HS-27A (cell line): ENCODE results near the gene DNMBP.
"Not testable (repeated sequence)": the region's sequence is repeated elsewhere in the genome, so short reads cannot be mapped to it uniquely, and the experiment has no call there.

ENCODE experiments used
- DNase-seq: peaks from one replicate; pipeline ENCODE4 v3.0.0-alpha.2; 2012; ENCODE audit warnings: low read depth, missing footprints

The DNMBP gene

DNA sequence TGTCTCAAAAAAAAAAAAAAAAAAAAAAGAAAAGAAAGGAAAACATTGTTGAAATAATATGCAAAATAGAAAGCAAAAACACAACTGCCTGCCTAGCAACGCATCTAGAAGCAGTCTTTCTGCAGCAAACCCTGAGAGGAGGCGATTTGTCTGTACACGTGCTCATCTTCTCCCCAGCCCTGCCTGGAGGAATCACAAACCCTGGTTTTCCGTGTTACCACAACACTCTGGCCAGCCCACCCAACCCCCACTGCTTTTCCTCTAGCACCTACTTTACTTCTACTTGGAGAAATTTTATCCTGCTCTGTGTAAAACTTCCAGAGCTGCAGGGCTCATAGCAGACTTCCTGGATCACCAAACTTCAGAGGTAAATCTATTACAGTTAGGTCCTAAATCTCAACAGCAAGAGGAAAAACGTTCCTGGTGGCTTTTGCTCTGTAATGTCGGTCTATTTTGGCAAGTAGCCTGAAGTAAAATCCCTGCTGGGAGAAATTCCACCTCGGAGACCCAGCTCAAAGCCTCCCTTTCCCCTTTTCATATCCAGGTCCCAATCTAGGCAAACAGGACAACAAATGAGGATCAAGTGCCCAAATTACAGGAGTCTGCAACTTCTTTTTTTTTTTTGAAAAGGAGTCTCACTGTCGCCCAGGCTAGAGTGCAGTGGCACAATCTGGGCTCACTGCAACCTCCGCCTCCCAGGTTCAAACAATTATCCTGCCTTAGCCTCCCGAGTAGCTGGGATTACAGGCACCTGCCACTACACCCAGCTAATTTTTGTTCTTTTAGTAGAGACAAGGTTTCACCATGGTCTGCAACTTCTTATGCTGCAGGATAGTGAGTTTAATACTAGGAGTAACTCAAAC is 91.6 kb downstream of the DNMBP start:
- no peak for DNase-seq

DNA sequence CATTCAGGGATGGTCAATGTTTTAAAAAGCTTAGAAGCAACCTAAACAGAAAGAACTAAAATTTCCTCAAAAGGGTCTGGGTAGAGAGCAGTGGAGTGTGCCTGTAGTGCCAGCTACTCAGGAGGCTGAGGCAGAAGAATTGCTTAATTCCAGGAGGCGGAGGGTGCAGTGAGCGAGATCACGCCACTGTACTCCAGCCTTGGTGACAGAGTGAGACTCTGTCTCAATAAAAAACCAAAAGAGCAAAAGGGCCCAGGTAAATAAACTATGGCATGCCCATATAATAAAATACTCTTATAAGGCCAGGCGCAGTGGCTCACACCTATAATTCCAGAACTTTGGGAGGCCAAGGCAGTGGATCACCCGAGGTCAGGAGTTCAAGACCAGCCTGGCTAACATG is 93.0 kb downstream of the DNMBP start:
- DNase-seq: no peak

DNA sequence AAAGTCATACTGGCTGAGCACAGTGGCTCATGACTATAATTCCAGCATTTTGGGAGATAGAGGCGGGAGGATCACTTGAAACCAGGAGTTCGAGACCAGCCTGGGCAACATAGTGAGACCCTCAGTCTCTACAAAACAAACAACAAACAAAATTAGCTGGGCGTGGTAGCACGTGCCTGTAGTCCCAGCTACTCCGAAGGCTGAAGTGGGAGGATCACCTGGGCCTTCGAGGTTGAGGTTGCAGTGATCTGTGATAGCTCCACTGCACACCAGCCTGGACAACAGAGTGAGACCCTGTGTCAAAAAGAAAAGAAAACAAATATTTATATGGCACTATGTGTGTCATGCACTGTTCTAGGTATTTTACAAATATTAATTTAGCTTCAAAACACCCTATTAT is 94.3 kb downstream of the DNMBP start:
- no peak for DNase-seq

DNA sequence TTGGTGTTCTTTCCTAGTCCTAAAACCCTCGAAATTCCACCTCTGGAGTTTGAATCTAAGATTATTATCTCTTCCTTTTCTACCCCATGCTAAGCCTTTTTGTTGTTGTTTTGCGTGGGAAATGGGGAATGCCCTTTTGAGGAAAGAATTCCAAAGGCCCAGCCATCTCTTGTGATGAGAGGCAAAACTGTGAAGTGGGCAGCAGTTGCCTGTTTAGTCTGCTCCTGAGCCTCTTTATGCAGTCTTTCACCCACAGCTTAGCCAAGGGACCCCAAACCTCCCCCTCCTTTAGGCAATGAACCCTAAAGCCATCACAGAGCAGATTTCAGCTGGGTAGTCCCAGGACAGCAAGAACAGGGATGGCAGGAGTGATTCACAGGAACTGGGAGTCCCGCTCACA is 95.5 kb downstream of the DNMBP start:
- no peak for DNase-seq

DNA sequence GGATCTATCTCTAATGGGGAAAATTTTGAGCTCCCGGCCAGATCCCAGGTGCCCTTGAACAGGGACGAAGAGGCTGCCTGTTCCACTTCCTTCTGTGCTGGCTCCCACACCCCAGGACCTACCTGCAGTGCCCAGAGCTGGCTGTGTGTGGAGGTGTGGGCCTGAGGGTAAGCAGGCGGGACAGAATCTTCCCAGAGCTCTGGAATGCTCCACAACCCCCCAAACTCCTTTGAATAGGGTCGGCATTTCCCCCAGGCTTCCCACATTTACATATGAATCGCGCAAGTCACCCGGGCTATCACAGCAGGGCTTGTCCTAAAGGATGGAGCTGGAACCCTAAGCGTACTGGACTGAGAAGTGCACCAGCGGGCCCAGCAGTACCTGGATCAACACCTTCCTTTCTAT is 95.9 kb downstream of the DNMBP start:
- DNase-seq: no peak

DNA sequence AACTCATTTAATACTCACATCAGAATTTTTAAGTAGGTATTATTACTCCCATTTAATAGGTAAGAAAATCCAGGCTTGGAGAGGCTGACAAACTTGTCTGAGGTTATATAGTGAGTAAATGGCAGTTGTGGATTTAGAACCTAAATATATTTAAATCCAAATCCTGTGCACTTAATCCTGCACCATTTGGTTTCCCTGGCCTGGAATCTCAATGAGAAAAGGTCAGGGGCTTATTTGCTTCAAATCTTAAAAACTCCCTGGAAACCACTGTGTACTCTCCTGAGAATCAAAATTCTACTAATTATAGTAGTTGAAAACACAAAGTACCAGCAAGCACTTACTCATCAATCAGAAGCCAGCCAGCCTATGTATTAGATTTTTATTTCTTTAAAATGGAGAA is 97.7 kb downstream of the DNMBP start:
- no peak for DNase-seq

DNA sequence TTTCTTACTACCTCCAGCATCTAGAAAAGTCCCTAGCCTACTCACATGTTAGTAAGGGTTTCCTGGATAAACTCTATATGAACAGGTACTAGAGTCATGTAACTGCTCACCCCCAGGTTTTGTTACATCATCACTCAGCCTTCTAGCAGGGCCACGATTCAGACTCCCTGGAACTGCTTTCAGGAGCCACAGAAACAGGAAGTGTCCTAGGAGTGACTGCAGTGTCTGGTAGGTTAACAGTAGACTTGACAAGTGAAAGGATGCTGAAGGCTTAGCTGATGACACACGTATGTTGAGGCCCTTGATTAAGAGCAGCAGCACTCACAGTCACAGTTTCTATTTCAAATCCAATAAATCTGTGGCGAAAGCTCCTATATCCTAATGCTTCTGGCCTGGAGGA is 101.2 kb downstream of the DNMBP start:
- DNase-seq: no peak

DNA sequence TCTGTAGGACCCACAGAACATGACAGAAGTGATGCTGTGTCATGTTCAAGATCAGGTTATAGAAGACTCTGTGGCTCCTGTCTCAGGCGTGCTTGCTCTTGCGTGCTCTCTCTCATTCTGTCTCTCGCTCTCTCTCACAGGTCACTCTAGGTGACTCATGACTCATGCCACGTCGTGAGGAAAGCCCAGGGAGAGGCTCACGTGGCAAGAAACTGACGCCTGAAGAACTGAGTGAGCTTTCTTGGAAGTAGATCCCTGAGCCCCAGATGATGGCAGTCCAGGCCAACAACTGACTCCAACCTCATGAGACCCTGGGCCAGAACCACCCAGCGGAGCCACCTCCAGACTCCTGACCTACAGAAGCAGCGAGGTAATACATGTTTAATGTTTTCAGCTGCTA is 103.3 kb downstream of the DNMBP start:
- no peak for DNase-seq

DNA sequence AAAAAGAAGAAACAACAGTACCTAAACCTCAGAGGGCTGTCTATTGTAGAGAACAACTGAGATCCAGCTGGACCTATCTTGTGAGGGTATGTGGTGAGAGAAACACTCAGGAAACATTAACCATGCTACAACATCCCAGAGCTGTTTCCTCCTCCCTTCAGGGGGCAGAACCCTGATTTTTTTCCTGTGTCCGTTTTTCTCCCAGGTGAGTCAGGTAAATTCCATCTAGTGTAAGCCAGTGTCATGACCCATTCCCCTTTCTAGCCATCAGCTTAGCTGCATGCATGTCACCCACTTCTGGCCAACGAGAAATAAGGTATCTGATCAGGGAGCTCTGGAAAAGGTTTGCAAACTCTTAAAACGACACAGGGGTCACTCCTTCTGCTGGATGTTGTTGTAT is 103.8 kb downstream of the DNMBP start:
- no peak for DNase-seq

DNA sequence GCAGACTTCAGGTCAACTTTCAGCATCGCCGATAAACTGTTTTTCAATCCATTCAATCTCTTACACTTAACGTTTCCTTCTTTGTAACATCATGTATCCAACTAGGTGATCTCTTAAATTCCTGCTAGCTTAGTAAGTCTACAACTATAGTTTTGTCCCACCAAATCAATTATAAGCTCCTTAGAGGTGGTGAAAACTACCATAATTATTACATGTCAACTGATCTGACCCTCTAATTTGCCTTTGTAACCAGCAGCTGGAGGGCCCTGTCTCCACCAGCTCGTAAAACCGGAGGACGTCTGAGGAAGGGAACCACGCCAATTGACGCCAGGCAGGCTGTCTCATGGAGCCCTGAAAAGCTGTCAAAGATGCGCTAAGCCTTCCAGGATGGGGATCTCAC is 113.9 kb downstream of the DNMBP start:
- no peak for DNase-seq

DNA sequence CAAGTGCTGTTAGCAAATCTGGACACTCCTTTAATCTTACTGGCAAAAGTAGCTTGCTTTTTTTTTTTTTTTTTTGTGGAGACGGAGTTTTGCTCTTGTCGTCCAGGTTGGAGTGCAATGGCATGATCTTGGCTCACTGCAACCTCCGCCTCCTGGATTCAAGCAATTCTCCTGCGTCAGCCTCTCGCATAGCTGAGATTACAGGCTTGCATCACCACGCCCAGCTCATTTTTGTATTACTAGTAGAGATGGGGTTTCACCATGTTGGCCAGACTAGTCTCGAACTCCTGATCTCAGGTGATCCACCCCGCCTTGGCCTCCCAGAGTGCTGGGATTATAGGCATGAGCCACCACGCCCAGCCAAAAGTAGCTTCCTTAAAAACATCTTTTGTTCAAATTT is 114.7 kb downstream of the DNMBP start:
- DNase-seq: not testable (repeated sequence)

DNA sequence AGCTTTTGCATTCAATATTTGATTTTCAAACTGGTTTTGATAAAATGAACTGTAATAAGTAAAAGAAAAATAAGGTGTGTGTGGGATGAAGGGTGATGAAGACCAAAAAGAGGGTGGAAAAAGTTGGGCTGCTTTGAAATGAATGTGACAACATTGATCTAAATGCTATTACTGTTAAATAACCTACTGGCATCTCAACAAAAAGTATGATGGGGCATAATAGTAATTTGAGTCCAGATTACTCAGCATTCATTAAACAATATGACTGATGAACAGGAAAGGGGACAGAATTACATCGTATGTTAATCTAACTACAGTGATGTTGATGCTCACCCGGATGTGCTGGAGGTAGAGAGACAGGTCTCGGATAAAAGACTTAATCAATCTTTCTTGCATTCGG is 115.1 kb downstream of the DNMBP start:
- DNase-seq: no peak

DNA sequence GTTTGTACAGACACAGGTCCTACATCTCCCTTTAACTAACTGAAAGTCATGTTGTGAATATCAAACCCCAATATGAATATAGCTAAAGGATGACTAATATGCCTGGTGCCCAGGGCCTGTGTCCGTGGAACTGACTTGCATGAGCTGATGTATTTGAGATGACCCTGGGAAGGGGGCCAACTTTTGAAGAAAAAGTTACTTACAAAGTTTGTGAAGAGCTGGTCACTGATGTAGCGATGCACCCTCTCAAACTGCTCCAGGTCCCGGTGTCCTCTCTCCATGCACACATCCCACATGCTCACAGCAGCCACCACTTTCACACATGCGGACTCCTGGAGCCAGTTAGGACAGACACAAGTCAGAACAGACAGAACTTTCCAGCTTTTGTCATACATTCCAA is 121.1 kb downstream of the DNMBP start:
- no peak for DNase-seq

DNA sequence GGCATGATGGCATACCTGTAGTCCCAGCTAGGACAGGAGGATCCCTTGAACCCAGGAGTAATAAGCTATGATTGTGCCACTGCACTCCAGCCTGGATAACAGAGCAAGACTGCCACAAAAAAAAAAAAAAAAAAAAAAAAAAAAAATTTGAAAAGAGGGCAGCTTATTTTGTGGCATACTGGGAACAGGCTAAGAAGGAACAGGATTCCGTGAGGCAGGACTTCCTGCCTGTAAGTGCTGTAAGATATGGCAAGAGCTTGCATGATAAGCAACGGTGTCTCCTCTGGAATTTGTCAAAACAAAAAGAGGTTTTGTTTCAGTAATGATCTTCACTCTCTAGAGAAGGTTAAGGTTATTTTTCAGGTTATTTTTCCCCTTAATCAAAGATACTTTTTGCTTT is 126.2 kb downstream of the DNMBP start:
- DNase-seq: no peak

DNA sequence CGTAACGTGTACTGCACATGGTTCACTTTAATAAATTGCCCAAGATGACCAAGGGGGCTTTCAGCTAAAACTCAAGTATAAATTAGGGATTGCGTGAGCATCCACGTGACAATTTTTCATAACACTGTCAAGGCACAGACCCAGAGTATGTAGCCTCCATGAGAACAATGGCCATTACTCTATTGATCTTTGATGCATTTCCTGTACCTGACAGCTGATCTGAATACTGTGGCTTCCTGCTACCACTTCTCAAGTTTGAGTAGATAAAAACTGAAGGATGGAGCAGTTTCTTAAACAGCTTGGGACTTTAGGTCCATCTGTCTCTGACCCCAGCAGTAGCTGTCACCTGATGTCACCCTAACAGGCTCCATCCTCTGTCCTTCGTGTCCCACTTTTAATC is 128.4 kb downstream of the DNMBP start:
- no peak for DNase-seq

DNA sequence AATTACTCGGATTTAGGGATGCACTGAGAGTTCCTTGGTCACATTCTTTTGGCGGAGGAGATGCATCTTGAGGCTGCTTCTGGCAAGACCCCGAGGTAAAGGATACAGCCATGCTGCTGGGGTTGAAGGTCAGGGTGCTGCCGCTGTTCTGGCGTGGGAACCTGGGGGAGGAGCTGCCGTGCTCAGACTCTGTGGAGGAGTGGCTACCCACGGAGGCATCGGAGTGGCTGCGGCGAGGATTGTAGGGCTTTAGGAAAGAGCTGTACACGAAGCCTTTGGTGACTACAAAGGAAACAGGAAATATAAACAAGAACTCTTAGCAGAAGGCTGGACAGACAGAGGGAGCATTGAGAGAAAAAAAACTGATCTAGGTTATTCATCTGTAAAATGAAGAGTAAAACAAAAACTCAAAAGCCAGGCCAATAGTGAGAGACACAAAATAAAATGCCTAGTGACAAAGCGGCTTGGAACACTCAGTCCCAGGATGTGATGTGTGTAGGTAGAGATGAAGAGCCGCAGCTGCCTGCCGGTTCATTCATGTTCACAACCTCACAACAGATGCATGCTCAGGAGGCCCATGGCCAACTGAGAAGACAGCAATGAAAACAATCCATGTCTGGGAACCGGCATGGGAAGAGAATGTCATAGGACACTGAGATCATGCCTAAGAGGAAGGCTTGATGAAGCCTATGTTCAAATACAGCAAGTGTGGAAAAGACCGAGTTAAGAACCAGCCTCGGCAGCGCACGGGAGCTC is 129.5 kb downstream of the DNMBP start:
- DNase-seq: no peak

DNA sequence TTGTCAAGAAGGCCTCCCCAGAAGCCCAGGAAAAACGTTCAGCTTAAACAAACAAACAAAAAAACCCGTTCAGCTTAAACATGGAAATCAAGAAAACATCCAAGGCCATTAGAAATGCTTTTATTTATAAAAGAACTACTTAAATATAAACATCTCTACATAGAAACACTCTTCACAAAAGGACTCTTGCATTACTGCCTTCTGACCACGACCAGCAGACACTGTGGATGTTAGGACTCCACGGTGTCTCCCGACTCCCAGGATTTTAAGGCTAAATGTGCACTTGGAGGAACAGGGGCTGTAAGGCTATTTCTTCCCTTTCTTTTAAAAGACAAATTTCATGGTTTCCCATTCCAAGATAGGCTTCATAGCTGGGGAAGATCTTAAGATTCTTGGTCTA is 134.3 kb downstream of the DNMBP start:
- DNase-seq: no peak

DNA sequence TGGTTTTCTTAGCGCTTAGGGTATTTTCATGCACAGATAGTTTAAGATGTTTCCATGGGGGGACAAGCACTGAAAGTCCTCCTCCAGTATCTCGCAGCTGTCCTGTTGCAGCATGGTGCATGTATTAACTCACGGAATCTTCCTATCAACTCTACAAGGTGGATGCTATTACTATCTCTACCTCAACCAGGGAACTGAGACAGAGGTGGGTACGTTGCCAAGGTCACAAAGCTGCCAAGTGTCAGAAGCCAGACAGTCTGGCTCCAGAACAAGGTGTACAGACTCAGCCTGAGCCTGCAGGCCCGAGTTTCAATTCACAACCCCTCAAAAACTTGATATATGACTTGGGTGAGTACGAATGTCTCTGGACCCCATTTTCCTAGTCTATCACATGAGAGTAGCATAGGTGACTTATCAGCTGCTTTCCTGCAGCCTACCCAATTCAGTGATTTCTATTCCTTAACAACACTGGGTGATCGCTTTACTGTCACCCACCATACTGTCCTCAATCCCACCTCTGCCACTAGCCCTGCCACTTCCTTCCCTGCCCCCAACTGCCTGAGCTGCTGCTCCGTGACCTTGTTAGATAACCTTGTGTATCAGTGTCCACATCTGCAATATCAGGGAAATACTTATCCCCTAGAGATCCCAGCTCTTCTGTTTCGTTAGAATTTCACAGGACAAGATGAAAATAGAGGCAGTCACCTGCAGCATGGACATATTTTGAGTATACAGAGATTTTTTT is 135.2 kb downstream of the DNMBP start:
- no peak for DNase-seq

DNA sequence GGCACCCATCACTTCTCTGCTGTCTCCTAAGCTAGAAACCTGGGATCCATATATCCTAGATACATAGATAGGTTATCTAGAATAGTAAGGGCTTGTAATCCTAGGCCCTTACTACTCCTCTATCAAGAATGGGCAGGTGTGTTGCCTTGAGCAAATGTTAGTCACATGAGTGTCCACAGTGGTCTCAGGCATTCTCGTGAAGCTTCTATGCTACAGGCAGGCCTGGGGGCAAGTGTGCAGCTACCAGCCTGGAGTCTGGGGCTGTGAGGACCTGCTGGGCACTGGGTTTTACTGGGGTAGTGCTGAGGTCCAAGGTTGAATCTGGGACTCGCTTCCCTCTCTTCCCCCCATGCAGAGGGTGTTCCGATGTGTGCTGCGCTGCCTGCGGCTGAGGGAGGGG is 135.9 kb downstream of the DNMBP start:
- no peak for DNase-seq

DNA sequence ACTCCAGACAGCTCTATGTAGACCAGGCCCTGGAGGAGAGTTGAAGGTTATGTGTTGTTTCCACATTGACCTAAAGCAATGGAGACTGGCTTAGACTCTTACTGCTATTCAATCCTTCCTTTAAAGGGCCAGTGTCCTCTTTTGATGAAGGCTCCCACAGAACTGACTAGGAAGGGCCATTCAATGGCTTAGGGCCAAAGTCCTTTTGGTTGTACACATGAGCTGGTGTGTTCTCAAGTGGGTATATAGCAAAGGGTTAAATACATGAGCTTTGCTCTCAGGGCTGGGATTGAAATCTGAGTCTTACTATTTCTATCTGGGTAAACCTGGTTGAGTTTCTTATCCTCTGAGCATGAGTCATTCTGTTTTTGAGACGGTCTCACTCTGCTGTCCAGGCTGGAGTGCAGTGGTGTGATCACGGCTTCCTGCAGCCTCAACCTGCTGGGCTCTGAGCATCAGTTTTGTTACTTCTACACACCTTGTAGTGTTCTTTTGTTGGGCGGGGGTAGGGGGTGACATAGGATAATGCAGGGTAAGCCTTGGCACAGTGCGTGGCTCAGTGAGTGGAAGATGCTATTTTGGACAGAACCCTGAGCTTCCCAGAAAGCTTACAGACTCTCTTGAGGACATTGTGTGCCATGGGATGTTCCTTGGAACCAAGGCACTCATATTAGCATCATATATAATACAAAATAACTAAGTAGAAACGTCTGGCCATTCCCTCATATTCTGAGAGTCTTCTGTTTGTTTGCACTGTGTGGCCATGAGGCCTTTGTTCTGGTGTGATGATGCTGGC is 137.2 kb downstream of the DNMBP start:
- DNase-seq: no peak

DNA sequence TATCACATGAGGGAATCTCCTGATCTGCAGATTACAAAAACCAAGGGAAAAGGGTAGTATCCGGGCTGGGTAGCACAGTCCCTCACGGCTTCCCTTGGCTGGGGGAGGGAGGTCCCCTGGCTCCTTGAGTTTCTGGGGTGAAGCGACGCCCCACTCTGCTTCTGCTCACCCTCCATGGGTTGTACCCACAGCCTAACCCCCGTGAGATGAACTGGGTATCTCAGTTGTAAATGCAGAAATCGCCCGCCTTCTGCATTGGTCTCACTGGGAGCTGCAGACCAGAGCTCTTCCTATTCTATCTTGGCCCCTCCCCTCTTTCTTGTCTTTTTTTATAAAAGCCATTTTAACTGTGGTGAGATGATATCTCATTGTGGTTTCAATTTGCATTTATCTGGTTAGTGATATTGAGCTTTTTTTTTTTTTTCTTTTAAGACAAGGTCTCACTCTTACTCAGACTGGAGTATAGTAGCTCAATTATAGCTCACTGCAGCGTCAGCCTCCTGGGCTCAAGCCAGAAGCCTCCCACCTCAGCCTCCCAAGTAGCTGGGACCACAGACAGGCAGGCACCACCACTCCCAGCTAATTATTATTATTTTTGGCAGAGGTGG is 139.5 kb downstream of the DNMBP start:
- no peak for DNase-seq
